Eye (tissue), 1 donor: ENCODE data around the gene TNK1.
A peak's percentile ranks its signal among the peaks of the same experiment; 100 is the strongest.
"Not testable (repeated sequence)": the region's sequence is repeated elsewhere in the genome, so short reads cannot be mapped to it uniquely, and the experiment has no call there.

Experiments
- DNase-seq: peaks from one replicate; pipeline ENCODE4 v3.0.0-alpha.2; 2015

Gene TNK1

GRCh38 chr17:7380855-7381683 is at the start of gene TNK1:
TNK1 (plus strand) TSS chr17:7381089; CDS start chr17:7382927, 1,838 bp downstream.
- no peak for DNase-seq

GRCh38 chr17:7332111-7332510 is 48.8 kb upstream of the TNK1 start:
- DNase-seq = no peak

GRCh38 chr17:7332600-7333069 is 48.3 kb upstream of the TNK1 start:
- DNase-seq = not testable (repeated sequence)

GRCh38 chr17:7334938-7335538 is 45.9 kb upstream of the TNK1 start:
- DNase-seq = no peak

- DNase-seq = not testable (repeated sequence)
These were observed 45.1 kb upstream of the TNK1 start for GRCh38 chr17:7335765-7336164.

- no peak for DNase-seq
These were observed 44.4 kb upstream of the TNK1 start, which contains the start of gene ACAP1 for GRCh38 chr17:7336240-7337175. ACAP1 (plus strand) TSS chr17:7336529; CDS start chr17:7336735, 206 bp downstream.

GRCh38 chr17:7337600-7337999 is 43.3 kb upstream of the TNK1 start:
- not testable (repeated sequence) for DNase-seq

GRCh38 chr17:7340179-7340578 is 40.7 kb upstream of the TNK1 start:
- DNase-seq = no peak

- DNase-seq = no peak
These were observed 39.0 kb upstream of the TNK1 start for GRCh38 chr17:7341842-7342241.

- no peak for DNase-seq
These were observed 37.6 kb upstream of the TNK1 start for GRCh38 chr17:7343250-7343649.

- DNase-seq = no peak
These were observed 33.9 kb upstream of the TNK1 start for GRCh38 chr17:7346761-7347614.

- DNase-seq = no peak
These were observed 33.0 kb upstream of the TNK1 start for GRCh38 chr17:7347630-7348477.

- DNase-seq = no peak
These were observed 32.2 kb upstream of the TNK1 start for GRCh38 chr17:7348478-7349242.

- peak; percentile 94 for DNase-seq
These were observed 29.0 kb upstream of the TNK1 start, which contains the start of gene KCTD11 for GRCh38 chr17:7351665-7352502. KCTD11 (plus strand) TSS chr17:7352162.

- no peak for DNase-seq
These were observed 28.4 kb upstream of the TNK1 start for GRCh38 chr17:7352503-7352889.

- no peak for DNase-seq
These were observed 27.8 kb upstream of the TNK1 start for GRCh38 chr17:7352910-7353635.

- peak; percentile 55 for DNase-seq
These were observed 26.5 kb upstream of the TNK1 start for GRCh38 chr17:7354262-7354843.

- DNase-seq = peak; percentile 39
These were observed 25.8 kb upstream of the TNK1 start, which contains the start of gene TMEM95 for GRCh38 chr17:7355053-7355452. TMEM95 (plus strand) TSS chr17:7355156; CDS start chr17:7355205, 49 bp downstream.
